A549 (cell line): ENCODE results near the gene UPF2. TPM values are rescaled to one million over a fixed set of nuclear protein-coding genes. Genes with fewer than 3 reads are reported as not detected.

Source experiments
- ATAC-seq, 2 experiments: fragments of 200-7000 bp in 1 of 2; fragments of >200 bp in 1 of 2; cut with Nextera tagmentation in 1 of 2; cut with Tn5 transposase in 1 of 2; 3 replicates each; pipeline versions ENCODE4 v1.8.0 to v1.9.1; 2018 to 2020; ENCODE audit warnings: mild to moderate bottlenecking in 1 of 2, moderate library complexity in 1 of 2
- CTCF ChIA-PET: fragments of 300-600 bp; sonication (Branson Sonifier 250); formaldehyde crosslinking; extraction: SDS; loops from one replicate; lab custom pipeline; 2021; ENCODE audit warnings: antibody characterized with exemption, inconsistent platforms; lab: Yijun Ruan, JAX
- POLR2A ChIA-PET: fragments of 350-600 bp; formaldehyde crosslinking; extraction: SDS; loops from one replicate; lab custom pipeline; 2021; ENCODE audit warnings: antibody characterized with exemption, inconsistent platforms; lab: Yijun Ruan, JAX
- DNase-seq, 2 experiments: peaks; one replicate each; pipeline versions ENCODE4 v3.0.0 to v3.0.0-alpha.2; 2011 to 2016; ENCODE audit warnings: low read depth in 1 of 2, low spot score in 1 of 2
- FAIRE-seq: peaks from 2 replicates; lab custom pipeline; 2011; peaks lifted over from hg19 to GRCh38; lab: Jason Lieb, UNC
- H3K27ac ChIP-seq, 2 experiments: fragments of >200 bp; sonication (Bioruptor Twin); formaldehyde crosslinking; 3 replicates each; pipeline ENCODE4 v1.5.1; 2016 to 2017
- H3K4me1 ChIP-seq: fragments of >200 bp; sonication (Bioruptor Twin); formaldehyde crosslinking; 3 replicates; pipeline ENCODE4 v1.6.1; 2016
- H3K4me2 ChIP-seq: fragments of >200 bp; sonication (Bioruptor Twin); formaldehyde crosslinking; 3 replicates; pipeline ENCODE4 v1.6.1; 2016
- H3K4me3 ChIP-seq: fragments of >200 bp; sonication (Bioruptor Twin); formaldehyde crosslinking; 3 replicates; pipeline ENCODE4 v1.5.1; 2016
- H3K9me3 ChIP-seq: fragments of >200 bp; sonication (Bioruptor Twin); formaldehyde crosslinking; 3 replicates; pipeline ENCODE4 v1.6.1; 2016
- BCL3 ChIP-seq: fragments of >200 bp; sonication (Bioruptor Twin); formaldehyde crosslinking; IDR thresholded peaks from 3 replicates; pipeline ENCODE4 v1.6.1; 2016
- BHLHE40 ChIP-seq: IDR thresholded peaks from 2 replicates; pipeline ENCODE4 v1.6.1; 2012; ENCODE audit warnings: low read depth, low read length, inconsistent platforms
- CHD2 ChIP-seq: fragments of 150-350 bp; IDR thresholded peaks from 2 replicates; pipeline ENCODE4 v1.6.1; 2014; ENCODE audit warnings: low read length; ENCODE audit not compliant: partially characterized antibody
- EHF ChIP-seq: fragments of 250-450 bp; sonication (Bioruptor Pico); IDR thresholded peaks from 2 replicates; pipeline ENCODE4 v1.5.0; 2020; ENCODE audit warnings: mild to moderate bottlenecking
- EP300 ChIP-seq, 2 experiments: fragments of >200 bp; sonication (Bioruptor Twin); formaldehyde crosslinking; IDR thresholded peaks; 2 replicates in 1 of 2; 3 replicates in 1 of 2; pipeline ENCODE4 v1.6.1; 2016 to 2017
- ESRRA ChIP-seq: fragments of 150-350 bp; IDR thresholded peaks from 2 replicates; pipeline ENCODE4 v1.6.1; 2014; ENCODE audit warnings: mild to moderate bottlenecking, low read length, borderline replicate concordance
- FOSL2 ChIP-seq, 2 experiments: fragments of 450-650 bp in 1 of 2; fragments of >200 bp in 1 of 2; sonication (Bioruptor Twin) in 1 of 2; formaldehyde crosslinking; IDR thresholded peaks; 2 replicates each; pipeline versions ENCODE4 v1.5.0 to v1.6.1; 2016 to 2020; ENCODE audit warnings: mild to moderate bottlenecking in 1 of 2, moderate library complexity in 1 of 2
- KDM5A ChIP-seq: fragments of 200-600 bp; sonication (generic); IDR thresholded peaks from 2 replicates; pipeline ENCODE4 v1.6.1; 2016; ENCODE audit warnings: antibody characterized with exemption, mild to moderate bottlenecking
- MAFK ChIP-seq: fragments of 450-650 bp; IDR thresholded peaks from 2 replicates; pipeline ENCODE4 v1.6.1; 2014; ENCODE audit not compliant: partially characterized antibody
- MAZ ChIP-seq: fragments of 150-350 bp; IDR thresholded peaks from 2 replicates; pipeline ENCODE4 v1.6.1; 2014; ENCODE audit warnings: antibody characterized with exemption, low read depth, low read length, borderline replicate concordance
- MYC ChIP-seq: IDR thresholded peaks from 2 replicates; pipeline ENCODE4 v1.6.1; 2012; ENCODE audit warnings: mild to moderate bottlenecking, inconsistent platforms, low read length, improper control_type of control experiment, borderline replicate concordance
- NR3C1 ChIP-seq: fragments of >200 bp; sonication (Bioruptor Twin); formaldehyde crosslinking; IDR thresholded peaks from 3 replicates; pipeline ENCODE4 v1.6.1; 2017
- PBX3 ChIP-seq: IDR thresholded peaks from 2 replicates; pipeline ENCODE4 v1.6.1; 2012
- RAD21 ChIP-seq, 2 experiments: fragments of >200 bp in 1 of 2; sonication (Bioruptor Twin) in 1 of 2; formaldehyde crosslinking in 1 of 2; IDR thresholded peaks in 1 of 2; conservative IDR thresholded peaks in 1 of 2; 2 replicates in 1 of 2; 3 replicates in 1 of 2; pipeline ENCODE4 v1.6.1; 2012 to 2018; ENCODE audit warnings: inconsistent platforms in 1 of 2
- RFX5 ChIP-seq: fragments of 450-650 bp; IDR thresholded peaks from 2 replicates; pipeline ENCODE4 v1.7.1; 2014; ENCODE audit warnings: antibody characterized with exemption, mild to moderate bottlenecking, moderate library complexity
- SREBF2 ChIP-seq: fragments of 450-650 bp; IDR thresholded peaks from 2 replicates; pipeline ENCODE4 v1.6.1; 2014; ENCODE audit warnings: mild to moderate bottlenecking, moderate library complexity
- TP53 ChIP-seq: fragments of 250-450 bp; sonication (Bioruptor Pico); IDR thresholded peaks from 2 replicates; pipeline ENCODE4 v1.5.0; 2021; ENCODE audit warnings: mild to moderate bottlenecking, moderate library complexity
- ZNF302 ChIP-seq: fragments of 250-450 bp; sonication (Bioruptor Pico); IDR thresholded peaks from 2 replicates; pipeline ENCODE4 v1.9.0; 2021; ENCODE audit warnings: inconsistent platforms, mild to moderate bottlenecking, moderate library complexity
- ZSCAN20 ChIP-seq: fragments of 250-450 bp; sonication (Bioruptor Pico); IDR thresholded peaks from 2 replicates; pipeline ENCODE4 v1.8.0; 2022; ENCODE audit warnings: mild to moderate bottlenecking, moderate library complexity
- WGBS: methylation state at CpG from one replicate; pipeline ENCODE4 v1.1.6; 2017; ENCODE audit errors: missing lambda C conversion rate; 5-methylcytosine and 5-hydroxymethylcytosine counted together
- polyA plus RNA-seq, 4 experiments: library from polyadenylated mRNA; depleted of rRNA in 3 of 4; stranded (reverse); fragments of >200 nt; fragmentation: RNase III in 1 of 4; extraction: RNeasy Plus Mini Kit Qiagen cat#74134 plus additional on column Dnase treatment in 1 of 4; gene quantifications; 2 replicates in 3 of 4; 3 replicates in 1 of 4; pipeline ENCODE4 v1.2.3, GENCODE V29; 2011 to 2017

Gene UPF2
- polyA plus RNA-seq, 2 of the 4 experiments (the other 2 are of a cell fraction): 16.5 to 21.6 TPM

DNA sequence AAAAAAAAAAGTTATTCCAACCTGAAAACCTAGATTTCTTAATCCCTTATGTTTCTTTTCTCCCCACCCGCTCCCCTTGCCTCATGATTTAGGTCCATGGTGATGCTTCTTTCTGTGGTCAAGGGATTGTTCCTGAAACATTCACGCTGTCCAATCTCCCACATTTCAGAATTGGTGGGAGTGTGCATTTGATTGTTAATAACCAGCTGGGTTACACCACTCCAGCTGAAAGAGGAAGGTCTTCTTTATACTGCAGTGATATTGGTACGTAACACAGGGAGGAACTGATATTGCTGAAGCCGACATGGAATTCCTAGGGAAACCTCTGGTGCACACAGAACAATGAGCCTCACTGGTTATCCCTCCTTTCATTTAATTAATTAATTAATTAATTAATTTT is 48.8 kb upstream of the UPF2 start:
- DNase-seq: no peak
- WGBS: 95% methylated on average over 4 of the region's 4 CpGs
- ChIA-PET CTCF (no interaction called here), POLR2A (no interaction called here)
- Histone ChIP-seq H3K4me2 (no peak overlapping the region), H3K9me3 (no peaks in the 10 kb centered on the region), H3K4me3 (no peak overlapping the region), H3K27ac (no peak overlapping the region), H3K4me1 (no peaks in the 10 kb centered on the region)
- FAIRE-seq: no peak
- no peak for TF ChIP-seq PBX3
- TF ChIP-seq NR3C1: no peak
- TF ChIP-seq BHLHE40: no peak
- no peak for TF ChIP-seq MYC
- TF ChIP-seq MAZ: no peak
- TF ChIP-seq KDM5A: no peak
- no peak for TF ChIP-seq EP300 (IDR thresholded peaks at IDR 0.05)
- no peak for TF ChIP-seq EHF (CRISPR knock-in tag)
- TF ChIP-seq RFX5: no peak
- no peak for TF ChIP-seq SREBF2
- TF ChIP-seq ZNF302 (CRISPR knock-in tag): no peak
- no peak for TF ChIP-seq RAD21 (conservative IDR thresholded peaks at IDR 0.05 in 1 of 2, IDR thresholded peaks at IDR 0.05 in 1 of 2)
- no peak for ATAC-seq

DNA sequence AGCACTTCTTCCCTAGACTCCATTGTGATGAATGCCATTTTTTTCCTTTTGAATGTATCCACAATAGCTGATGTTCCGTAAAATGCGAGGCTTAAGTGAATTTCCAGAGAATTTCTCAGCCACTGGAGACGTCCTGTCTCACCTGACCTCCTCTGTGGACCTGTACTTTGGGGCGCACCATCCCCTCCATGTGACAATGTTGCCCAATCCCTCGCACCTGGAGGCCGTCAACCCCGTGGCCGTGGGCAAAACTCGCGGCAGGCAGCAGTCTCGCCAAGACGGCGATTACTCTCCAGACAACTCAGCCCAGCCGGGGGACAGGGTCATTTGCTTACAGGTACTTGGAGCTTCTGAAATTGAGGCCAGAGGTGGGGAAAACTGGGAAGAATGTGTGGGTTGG is 46.3 kb upstream of the UPF2 start:
- 95% methylated on average over 10 of the region's 14 CpGs for WGBS
- H3K4me2 ChIP-seq: no peak overlapping the region
- POLR2A ChIA-PET: no interaction called here
- H3K27ac ChIP-seq: no peak overlapping the region
- FAIRE-seq (no peak), DNase-seq (no peak), ATAC-seq (no peak)
- no peak for TF ChIP-seq MAFK
- no peak for TF ChIP-seq ESRRA
- no peak for TF ChIP-seq BCL3
- no peak for TF ChIP-seq TP53 (CRISPR knock-in tag)
- no peak for TF ChIP-seq MYC
- CTCF ChIA-PET: no interaction called here
- no peaks in the 10 kb centered on the region for H3K4me1 ChIP-seq
- no peaks in the 10 kb centered on the region for H3K9me3 ChIP-seq
- H3K4me3 ChIP-seq: no peak overlapping the region

GRCh38 chr10:12081879-12082557 is 39.4 kb upstream of the UPF2 start:
- CTCF ChIA-PET: interaction anchor here (0.8 to 1.1 kb wide), 2 partner anchors 37 to 324 kb away, joined by 3 to 4 read pairs; no protein-coding TSS in a partner anchor

GRCh38 chr10:12081470-12081869 is 38.9 kb upstream of the UPF2 start:
- no peak for DNase-seq
- no peak for FAIRE-seq
- WGBS: 76% methylated on average over 6 of the region's 8 CpGs
- Histone ChIP-seq H3K27ac (0 out of 6 replicates have a peak overlapping the region, but pooled peaks of 1 of the 2 experiments have one; percentile 14), H3K9me3 (no peaks in the 10 kb centered on the region), H3K4me3 (no peak overlapping the region), H3K4me2 (no peak overlapping the region), H3K4me1 (peaks cover 12% of the 10 kb centered on the region; the same call in 2 of the 3 replicates)
- ATAC-seq: peak in 1 of 2 experiments; percentile 26; a peak in 1 of 6 replicates
- ChIA-PET POLR2A (no interaction called here), CTCF (interaction anchor here (1.1 kb wide), 1 partner anchor 323 kb away, joined by 3 read pairs; no protein-coding TSS in a partner anchor)
- no peak for TF ChIP-seq EP300 (IDR thresholded peaks at IDR 0.05)
- no peak for TF ChIP-seq CHD2

More at GRCh38 chr10:12081879-12082557, 39.4 kb upstream of the UPF2 start:
- ATAC-seq (peak; percentile 19 to 33; a peak in 3 of 6 replicates), FAIRE-seq (no peak), DNase-seq (peak in 1 of 2 experiments; percentile 16)
- no peaks in the 10 kb centered on the region for H3K9me3 ChIP-seq
- no peak overlapping the region for H3K4me2 ChIP-seq
- WGBS: 54% methylated on average over 6 of the region's 6 CpGs
- TF ChIP-seq FOSL2 (IDR thresholded peaks at IDR 0.05): peak; percentile 26; the same call in 1 of the 2 replicates
- TF ChIP-seq FOSL2 (CRISPR knock-in tag; IDR thresholded peaks at IDR 0.05): peak; percentile 46; the same call in 1 of the 2 replicates
- no peak for TF ChIP-seq ZSCAN20 (CRISPR knock-in tag)
- peak overlapping the region in 1 of 2 experiments; percentile 14; a peak in 1 of 6 replicates for H3K27ac ChIP-seq
- POLR2A ChIA-PET: no interaction called here
- no peak overlapping the region for H3K4me3 ChIP-seq
- peaks cover 12% of the 10 kb centered on the region; the same call in 2 of the 3 replicates for H3K4me1 ChIP-seq
